Stimulated activated naive CD4-positive, alpha-beta T cell (primary cell): ENCODE data around the gene HECA.
"Not testable (repeated sequence)": the region's sequence is repeated elsewhere in the genome, so short reads cannot be mapped to it uniquely, and the experiment has no call there.

ENCODE experiments used
- DNase-seq, 6 experiments: peaks; one replicate each; lab custom pipeline; 2025; lab: John Stamatoyannopoulos, UW

HECA gene

GRCh38 chr6:139205843-139206242 is 71.0 kb downstream of the HECA start:
- DNase-seq = no peak

GRCh38 chr6:139210766-139211165 is 75.9 kb downstream of the HECA start:
- peak in 2 of 6 experiments; percentile 12 to 31 for DNase-seq

GRCh38 chr6:139212460-139212859 is 77.6 kb downstream of the HECA start:
- not testable (repeated sequence) for DNase-seq

GRCh38 chr6:139219271-139219729 is 84.4 kb downstream of the HECA start:
- peak; percentile 35 to 74 (median 48) for DNase-seq

- DNase-seq = no peak
Measured at GRCh38 chr6:139219746-139220145, 84.9 kb downstream of the HECA start.

GRCh38 chr6:139228387-139228786 is 93.5 kb downstream of the HECA start:
- DNase-seq = not testable (repeated sequence)
